Colonic mucosa (tissue), 4 donors: ENCODE data around the gene RPRML. TPM values are rescaled to one million over a fixed set of nuclear protein-coding genes. Genes with fewer than 3 reads are reported as not detected.

ENCODE experiments used
- DNase-seq: peaks from one replicate; pipeline ENCODE4 v3.0.0-alpha.2; 2020
- H3K27ac ChIP-seq: fragments of 200-600 bp; one replicate; pipeline ENCODE4 v1.8.0; 2021
- H3K27me3 ChIP-seq: fragments of 200-600 bp; one replicate; pipeline ENCODE4 v1.8.0; 2021
- H3K36me3 ChIP-seq: fragments of 200-600 bp; one replicate; pipeline ENCODE4 v1.8.0; 2021
- H3K4me1 ChIP-seq: fragments of 200-600 bp; one replicate; pipeline ENCODE4 v1.8.0; 2021; ENCODE audit warnings: mild to moderate bottlenecking
- H3K4me3 ChIP-seq: fragments of 200-600 bp; one replicate; pipeline ENCODE4 v1.8.0; 2021
- H3K9ac ChIP-seq, 2 donors: one replicate each; pipeline ENCODE4 v1.7.0; 2013; ENCODE audit warnings: control low read depth in 2 of 2, low read depth in 2 of 2, low read length in 2 of 2
- H3K9me3 ChIP-seq: fragments of 200-600 bp; one replicate; pipeline ENCODE4 v1.8.0; 2021
- CTCF ChIP-seq: fragments of 200-600 bp; IDR thresholded peaks from one replicate; pipeline ENCODE4 v1.8.0; 2022; ENCODE audit warnings: antibody characterized with exemption, mild to moderate bottlenecking
- intact Hi-C: fragments of 100-400 bp; cut with DNase I; formaldehyde crosslinking; loops from one replicate; pipeline ENCODE4 v1.14.1; 2022
- total RNA-seq, 2 donors: library from RNA; stranded (reverse); fragmentation: NEBNext Ultra II Directional in 1 of 2; extraction: Animal tissue kit (Norgen Biotek cat#: 25700) in 1 of 2; gene quantifications; one replicate each; pipeline ENCODE4 v1.2.1, GENCODE V29; 2021
- donor health status: healthy.
- donor health status: DM: no; HTN: no; CAD: no.
- donor health status: DM: no; HTN: no; CAD: no.

Gene RPRML
- total RNA-seq, 2 donors from 2014 or later: not detected

- Histone ChIP-seq H3K36me3 (no peaks in the 10 kb centered on the region), H3K27me3 (no peaks in the 10 kb centered on the region), H3K27ac (no peak overlapping the region), H3K9ac (no peak overlapping the region), H3K9me3 (no peaks in the 10 kb centered on the region), H3K4me3 (no peak overlapping the region), H3K4me1 (no peaks in the 10 kb centered on the region)
- TF ChIP-seq CTCF: no peak
- intact Hi-C loops: no loop called here
- DNase-seq: no peak
Observed at GRCh38 chr17:46951706-46952105, 27.3 kb downstream of the RPRML start.

GRCh38 chr17:46950997-46951621 is 27.9 kb downstream of the RPRML start:
- Histone ChIP-seq H3K27ac (no peak overlapping the region), H3K9ac (peak overlapping the region in 1 of 2 donors; percentile 12), H3K4me1 (no peaks in the 10 kb centered on the region), H3K9me3 (no peaks in the 10 kb centered on the region), H3K27me3 (no peaks in the 10 kb centered on the region), H3K4me3 (no peak overlapping the region), H3K36me3 (no peaks in the 10 kb centered on the region)
- TF ChIP-seq CTCF: no peak
- no peak for DNase-seq
- intact Hi-C loops: no loop called here

- intact Hi-C loops: no loop called here
- Histone ChIP-seq H3K4me1 (no peaks in the 10 kb centered on the region), H3K36me3 (no peaks in the 10 kb centered on the region), H3K27me3 (no peaks in the 10 kb centered on the region), H3K9me3 (no peaks in the 10 kb centered on the region), H3K4me3 (no peak overlapping the region), H3K27ac (no peak overlapping the region), H3K9ac (peak overlapping the region in 1 of 2 donors; percentile 12)
- DNase-seq: no peak
- no peak for TF ChIP-seq CTCF
Observed at GRCh38 chr17:46950342-46950996, 28.6 kb downstream of the RPRML start.

- no peaks in the 10 kb centered on the region for H3K36me3 ChIP-seq
- H3K4me1 ChIP-seq: no peaks in the 10 kb centered on the region
- no peaks in the 10 kb centered on the region for H3K9me3 ChIP-seq
- H3K9ac ChIP-seq: no peak overlapping the region
- DNase-seq: no peak
- H3K27ac ChIP-seq: no peak overlapping the region
- H3K4me3 ChIP-seq: no peak overlapping the region
- H3K27me3 ChIP-seq: no peaks in the 10 kb centered on the region
- no peak for TF ChIP-seq CTCF
- intact Hi-C loops: no loop called here
Observed at GRCh38 chr17:46949291-46950174, 29.5 kb downstream of the RPRML start.

GRCh38 chr17:46948544-46948943 is 30.5 kb downstream of the RPRML start:
- no peaks in the 10 kb centered on the region for H3K9me3 ChIP-seq
- no peak for TF ChIP-seq CTCF
- DNase-seq: no peak
- H3K9ac ChIP-seq: no peak overlapping the region
- no peaks in the 10 kb centered on the region for H3K4me1 ChIP-seq
- H3K36me3 ChIP-seq: no peaks in the 10 kb centered on the region
- H3K27ac ChIP-seq: no peak overlapping the region
- no peaks in the 10 kb centered on the region for H3K27me3 ChIP-seq
- intact Hi-C loops: no loop called here
- no peak overlapping the region for H3K4me3 ChIP-seq
